CMK (cell line): ENCODE data around the gene MYORG.
A peak's percentile ranks its signal among the peaks of the same experiment; 100 is the strongest.

Source experiments
- DNase-seq: peaks from one replicate; pipeline ENCODE4 v3.0.0-alpha.2; 2010; ENCODE audit warnings: low read depth

MYORG gene

DNA sequence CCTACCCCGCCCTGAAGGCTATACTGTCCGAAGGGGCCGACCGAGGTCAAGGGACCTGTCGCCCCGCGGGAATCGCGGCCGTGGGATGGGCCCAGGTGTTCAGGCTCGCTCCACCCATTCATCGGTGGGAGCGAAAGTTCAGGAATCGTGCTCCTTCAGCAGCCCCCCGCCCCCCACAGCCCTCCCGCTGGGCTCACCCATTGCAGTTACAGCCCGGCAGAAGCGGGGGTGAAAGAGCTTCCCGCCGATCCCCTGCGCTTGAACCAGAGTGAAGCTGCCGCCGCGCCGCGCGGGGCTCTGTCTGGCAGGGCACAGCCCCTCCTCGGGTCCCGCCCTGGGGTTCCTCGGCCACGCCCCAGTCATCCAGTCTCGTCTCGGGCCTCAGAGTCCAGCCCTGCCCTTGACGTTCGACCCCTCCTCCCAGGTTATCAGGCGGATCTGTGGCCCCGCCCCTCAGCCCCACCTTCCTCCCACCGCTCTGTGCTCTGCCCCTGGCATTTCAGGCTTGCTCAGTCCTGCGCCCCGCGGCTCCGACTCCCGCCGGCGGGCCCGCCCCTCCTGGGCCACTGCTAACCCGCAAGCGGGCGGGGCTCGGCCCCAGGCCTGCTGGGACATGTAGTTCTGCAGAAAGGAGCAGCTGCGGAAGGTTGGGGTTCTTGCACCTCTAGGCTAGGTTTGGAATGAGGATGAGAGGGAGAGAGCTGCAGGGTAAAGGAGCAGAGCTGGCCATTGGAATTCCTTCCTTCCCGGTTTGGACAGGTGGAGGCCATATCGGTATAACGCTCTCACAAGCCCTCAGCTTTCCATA, at the start of gene MYORG:
MYORG (minus strand) TSS at position 303 of the 808 bp plus-strand sequence. CDS start 3,955 bp downstream, outside the sequence.
- peak; percentile 91 for DNase-seq

DNA sequence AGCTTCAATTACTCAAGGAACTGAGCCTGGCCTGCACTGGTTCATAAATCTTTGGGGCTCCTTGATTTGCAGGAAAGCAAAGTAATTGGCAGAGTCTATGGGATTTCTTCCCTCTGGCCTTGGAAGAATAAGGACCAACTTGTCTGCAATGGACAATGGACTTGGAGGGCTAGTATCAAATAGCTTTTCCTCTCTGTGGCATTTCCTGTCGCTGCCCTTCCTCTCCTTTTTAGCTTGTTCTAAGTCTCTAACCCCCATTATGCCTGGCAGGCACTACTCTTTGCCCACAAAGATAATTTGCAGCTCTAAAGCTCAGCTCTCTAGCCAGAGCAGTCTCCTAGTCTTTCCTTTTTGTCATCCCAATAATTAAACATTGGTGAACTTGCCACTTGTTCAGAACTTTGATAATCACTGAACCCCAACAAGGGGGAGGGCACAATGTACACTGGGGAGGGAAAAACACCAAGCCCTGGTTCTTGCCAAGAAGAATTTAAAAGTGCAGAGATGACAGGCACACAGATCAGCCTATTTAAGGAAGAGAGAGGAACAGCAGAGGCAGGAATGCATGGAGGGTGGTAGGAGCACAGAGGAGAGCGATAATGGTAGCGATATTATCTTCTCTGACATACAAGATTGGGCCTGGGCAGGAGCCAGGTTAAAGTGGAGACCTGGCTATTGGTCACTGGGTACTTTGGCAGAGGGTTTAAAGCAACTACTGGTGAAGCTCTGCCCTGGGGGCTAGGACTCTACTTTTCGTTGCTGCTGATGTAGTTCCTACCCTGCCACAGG, 43.2 kb upstream of the MYORG start:
- no peak for DNase-seq

DNA sequence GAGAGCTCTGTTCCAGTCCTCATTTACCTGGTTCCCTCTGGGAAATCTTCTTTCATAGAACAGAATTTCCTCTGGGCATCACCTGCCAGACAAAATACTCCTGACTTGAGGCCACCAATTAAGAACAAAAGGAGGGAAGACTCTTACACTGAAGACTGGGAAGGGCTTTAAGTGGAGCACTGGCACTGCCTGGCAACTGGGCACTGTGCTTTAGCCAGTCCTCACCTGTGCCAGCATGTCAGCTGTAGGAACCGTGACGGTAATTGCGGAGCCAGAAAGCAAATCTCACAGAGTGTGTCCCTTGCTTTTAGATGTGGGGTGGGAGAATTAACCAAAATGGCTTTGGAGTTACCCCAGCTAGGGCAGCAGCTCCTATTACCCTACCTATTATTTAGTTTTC, 41.0 kb upstream of the MYORG start:
- no peak for DNase-seq

DNA sequence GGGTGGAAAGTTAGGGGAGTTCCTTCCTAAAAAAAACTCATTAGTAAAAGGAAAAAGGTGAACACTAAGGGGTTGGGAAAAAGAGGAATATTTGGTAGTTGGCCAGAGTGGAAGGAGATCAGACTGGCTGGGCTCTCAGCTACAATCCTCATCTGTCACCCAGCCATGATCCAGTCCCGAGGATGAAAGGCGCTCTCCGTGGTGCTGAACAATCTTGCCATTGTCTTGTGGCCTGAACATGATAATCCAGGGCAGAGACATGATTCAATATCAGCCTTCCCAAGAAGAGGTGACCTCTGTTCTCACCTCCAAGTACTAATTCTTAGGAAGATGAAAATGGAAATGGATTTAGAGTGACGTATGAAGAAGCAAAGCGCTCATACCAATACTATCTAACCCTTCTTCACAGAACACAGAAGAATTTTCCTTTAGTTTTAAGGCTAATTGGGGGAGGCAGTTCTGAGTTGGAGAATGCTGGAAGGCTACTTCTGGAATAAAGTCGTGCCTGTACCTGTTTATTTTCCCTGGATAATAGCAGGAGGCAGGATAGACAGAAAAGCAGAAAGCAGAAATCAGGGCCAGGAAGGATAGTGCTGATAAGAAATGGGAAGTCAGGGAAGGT, 36.6 kb upstream of the MYORG start:
- no peak for DNase-seq

DNA sequence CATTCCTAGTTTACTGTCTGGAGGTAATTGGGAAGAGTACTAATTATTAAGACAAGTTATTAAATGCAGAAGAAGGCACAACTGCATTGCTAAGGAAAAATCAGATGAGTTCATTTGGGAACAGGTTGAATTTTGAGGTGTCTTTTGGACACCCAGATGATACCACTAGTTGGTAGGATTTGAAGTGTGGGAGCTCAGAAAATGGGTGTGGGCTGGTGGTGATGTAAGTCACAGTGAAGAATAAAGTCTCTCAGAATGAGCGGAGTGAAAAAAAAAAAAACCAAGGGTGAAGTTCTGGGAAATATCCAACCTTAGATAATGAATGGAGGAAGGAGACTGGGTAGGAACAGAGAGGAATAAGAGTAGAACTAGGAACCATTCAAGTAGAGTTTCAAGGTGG, 35.6 kb upstream of the MYORG start:
- no peak for DNase-seq

DNA sequence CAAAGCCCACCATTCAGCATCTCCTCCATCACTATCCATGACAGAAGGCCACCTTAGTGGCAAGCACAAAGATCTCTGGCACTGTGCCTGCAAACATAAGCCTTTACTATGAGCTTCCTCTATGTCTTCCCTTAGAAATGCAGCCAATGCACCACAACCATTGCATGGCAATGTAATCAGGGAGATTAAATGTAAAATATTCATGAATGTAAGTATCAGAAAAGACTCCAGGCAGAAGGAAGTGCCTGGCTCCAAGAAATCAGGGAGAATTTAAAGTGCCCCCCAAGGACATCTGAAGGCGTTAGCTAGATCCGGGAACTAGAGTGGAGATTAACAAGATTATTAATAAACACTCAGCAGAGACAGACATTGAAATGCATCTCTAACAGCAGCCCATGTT, 32.5 kb upstream of the MYORG start:
- DNase-seq, result no peak

DNA sequence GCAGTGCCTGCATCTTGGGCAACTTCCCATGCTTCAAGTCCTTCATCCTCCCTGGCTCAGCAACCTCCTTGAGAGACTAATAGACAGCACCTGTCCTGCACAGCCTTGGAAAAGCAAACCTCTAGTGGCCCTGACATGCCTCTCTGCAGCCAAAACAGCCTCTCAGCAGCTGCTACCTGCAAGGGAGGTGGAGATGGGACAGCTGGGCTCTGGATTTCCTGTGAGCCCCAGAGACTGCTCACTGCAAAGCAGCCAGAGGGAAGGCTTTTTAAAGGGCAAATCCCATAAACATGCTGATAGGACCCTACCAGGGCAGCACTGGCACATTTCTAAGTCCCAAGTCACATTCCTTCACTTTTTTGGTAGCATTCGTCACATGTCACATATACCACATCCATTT, 31.5 kb upstream of the MYORG start:
- no peak for DNase-seq

DNA sequence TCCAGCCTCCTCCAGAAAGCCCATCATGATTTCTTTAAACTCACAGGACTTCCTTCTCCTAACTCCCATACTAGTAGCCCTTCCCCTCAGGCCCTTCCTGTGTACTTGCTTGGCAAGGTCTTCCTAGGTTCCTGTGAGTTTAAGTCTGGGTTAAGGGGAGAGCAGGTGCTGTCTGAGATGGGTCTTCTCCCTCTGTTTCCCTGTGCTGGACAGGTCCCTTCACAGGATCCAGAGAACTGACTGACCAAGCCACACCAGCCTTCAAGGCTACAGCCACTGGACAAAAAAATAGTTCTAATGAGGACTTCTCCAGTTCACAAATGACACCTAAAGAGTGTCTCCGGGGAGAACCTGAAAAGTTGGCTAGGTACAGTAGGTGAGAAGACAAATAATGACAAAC, 29.5 kb upstream of the MYORG start:
- no peak for DNase-seq

DNA sequence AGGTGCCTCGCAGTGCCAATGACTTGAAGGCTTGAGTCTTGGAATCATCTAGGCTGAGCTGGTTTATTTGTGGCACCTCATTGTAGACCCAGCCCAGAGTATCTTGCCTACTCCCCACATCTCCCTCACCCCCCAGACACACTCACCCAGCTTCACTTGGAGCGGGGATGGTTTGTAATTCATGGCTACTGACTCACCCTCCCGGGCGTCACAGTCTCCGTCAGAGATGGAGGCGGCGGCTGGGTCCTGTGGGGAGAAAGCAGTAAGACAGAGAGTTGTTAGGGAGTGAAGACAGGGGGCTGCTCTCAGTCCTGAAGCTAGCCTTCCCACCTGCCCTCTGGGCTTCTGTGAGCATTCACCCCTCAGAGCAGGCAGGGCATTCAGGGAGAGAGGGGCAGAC, 29.0 kb upstream of the MYORG start:
- no peak for DNase-seq

DNA sequence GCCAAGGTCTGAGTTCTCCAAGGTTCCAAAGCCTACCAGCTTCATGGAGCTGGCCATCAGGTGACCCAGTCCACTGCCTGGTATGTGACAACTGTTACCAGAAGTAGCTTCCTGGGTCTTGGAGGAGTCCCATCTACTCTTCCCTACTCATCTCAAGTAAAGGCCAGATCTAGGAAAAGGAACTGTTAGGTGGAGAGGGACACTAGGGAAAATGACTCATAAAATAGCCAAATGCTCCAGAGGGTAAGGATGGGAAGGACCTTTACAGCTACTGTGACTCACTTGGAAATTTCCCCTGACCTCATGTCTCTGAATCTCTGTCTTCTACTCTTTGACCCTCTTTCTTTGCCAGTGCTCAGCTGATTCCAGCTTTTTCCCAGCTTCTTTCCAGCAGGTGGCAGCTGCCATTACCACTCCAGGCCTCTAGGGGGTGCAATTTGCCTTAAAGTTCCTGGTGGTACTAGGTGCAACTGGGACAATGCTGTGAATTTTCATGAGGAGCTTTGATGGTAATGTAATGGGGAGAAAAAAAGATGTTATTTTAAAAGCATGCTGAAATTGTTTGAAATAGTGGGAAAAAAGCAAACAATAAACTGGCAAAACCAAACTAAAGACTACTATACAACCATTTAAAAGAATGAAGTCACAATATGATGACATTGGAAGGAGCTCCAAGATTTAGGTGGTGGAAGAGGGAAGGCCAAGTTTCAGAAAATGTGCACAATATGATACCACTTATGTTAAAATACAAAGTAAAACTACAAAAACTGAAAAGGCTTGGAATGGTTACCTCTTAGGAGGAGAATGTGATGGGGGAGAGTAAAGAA, 27.1 kb upstream of the MYORG start:
- peak; percentile 50 for DNase-seq

DNA sequence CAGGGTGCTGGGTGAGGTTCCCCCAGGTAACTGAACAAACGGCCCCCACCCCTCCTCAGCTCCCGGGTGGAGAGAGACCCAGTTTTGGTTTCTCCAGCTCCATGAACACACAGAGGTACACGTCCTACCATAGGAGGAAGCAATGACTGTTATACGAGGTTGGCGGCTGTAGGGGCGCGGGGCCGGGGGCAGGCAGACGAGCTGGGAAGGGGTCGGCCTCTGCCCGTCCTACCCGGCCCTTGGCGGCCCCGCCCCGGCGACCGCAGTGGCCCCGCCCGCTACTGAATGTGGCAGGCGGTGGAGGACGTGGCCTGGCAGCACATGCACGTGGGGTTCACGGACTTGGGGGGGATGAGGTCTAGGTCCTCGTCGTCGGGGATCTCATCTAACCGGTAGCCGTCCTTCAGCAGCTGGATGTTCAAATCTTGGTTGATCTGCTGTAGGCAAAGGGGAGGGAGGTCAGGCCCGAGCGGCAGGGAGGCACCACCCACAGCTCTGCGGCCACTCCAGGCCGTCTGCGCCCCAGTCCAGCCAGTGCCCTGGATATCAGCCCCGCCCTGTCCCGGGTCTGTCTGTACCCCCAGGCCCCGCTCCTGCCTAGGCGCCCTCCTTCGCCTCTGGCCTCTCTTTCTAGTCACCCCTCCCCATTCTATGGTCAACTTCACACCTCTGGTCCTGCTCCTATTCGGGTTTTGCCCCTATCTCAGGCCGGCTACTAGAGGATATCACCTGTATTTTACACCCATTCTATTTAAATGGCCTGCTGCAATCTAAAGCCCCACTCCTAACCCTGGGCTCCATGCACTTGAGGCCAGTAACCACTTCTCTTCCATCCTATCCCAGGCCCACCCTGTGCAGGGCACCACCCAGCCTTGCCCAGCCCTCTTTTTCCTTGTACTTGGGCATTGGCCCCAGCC, 24.2 kb upstream of the MYORG start:
- DNase-seq, result no peak

DNA sequence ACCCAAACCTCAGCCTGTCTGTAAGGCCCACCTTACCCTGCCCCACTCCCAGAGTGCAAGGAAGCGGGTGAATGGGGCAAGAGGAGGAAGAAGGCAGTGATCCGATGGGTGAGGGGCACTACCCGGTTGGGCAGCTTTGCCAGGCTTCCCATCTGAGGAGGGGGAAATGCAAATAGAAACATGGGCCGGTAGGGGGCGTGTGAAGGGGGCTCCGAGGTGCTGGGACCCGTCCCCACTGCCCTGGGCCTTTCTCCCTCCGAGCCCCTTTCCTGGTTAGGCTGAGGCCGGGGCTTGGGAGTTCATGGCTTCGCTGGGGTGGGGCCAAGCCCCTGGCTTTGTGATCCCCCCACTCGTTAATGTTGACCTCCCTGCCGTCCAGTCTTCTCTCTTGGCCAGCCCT, 23.6 kb upstream of the MYORG start:
- DNase-seq, result no peak

DNA sequence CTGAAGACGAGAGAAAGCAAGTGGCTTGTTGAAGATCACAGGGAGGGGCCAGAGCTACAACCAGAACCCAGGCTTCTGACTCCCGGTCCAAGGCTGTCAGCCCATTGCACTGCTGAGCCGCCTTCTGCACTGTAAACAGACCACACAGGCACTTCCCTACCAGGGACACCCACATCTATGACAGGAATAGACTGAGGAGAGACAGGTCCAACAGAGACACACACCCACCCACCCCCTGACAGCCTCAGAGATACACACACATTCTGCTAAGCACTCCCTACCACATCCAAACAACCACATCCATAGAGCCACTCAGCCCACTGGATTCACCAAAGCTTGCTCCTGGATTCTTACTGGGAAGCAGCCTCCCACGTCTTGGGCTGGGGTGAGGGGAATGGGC, 23.0 kb upstream of the MYORG start:
- no peak for DNase-seq

DNA sequence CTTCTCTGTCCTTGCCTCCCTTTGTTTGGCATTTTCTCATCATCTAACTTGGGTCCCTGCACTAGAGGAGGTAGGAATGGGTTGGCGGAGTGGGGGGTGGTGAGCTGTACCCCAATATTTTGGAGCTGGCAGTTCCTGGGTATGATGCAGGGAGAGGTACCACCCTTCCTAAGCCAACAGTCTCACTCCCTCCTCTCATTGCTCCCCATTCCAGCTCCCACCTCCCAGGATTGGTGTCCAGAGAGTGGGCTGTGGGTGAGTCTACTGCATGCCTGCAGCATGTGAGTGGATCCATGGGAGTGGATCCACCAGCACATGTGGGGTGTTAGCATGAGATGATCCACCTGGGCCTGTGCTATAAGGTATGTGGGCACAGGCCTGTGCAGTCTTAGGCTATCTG, 22.2 kb upstream of the MYORG start:
- no peak for DNase-seq

DNA sequence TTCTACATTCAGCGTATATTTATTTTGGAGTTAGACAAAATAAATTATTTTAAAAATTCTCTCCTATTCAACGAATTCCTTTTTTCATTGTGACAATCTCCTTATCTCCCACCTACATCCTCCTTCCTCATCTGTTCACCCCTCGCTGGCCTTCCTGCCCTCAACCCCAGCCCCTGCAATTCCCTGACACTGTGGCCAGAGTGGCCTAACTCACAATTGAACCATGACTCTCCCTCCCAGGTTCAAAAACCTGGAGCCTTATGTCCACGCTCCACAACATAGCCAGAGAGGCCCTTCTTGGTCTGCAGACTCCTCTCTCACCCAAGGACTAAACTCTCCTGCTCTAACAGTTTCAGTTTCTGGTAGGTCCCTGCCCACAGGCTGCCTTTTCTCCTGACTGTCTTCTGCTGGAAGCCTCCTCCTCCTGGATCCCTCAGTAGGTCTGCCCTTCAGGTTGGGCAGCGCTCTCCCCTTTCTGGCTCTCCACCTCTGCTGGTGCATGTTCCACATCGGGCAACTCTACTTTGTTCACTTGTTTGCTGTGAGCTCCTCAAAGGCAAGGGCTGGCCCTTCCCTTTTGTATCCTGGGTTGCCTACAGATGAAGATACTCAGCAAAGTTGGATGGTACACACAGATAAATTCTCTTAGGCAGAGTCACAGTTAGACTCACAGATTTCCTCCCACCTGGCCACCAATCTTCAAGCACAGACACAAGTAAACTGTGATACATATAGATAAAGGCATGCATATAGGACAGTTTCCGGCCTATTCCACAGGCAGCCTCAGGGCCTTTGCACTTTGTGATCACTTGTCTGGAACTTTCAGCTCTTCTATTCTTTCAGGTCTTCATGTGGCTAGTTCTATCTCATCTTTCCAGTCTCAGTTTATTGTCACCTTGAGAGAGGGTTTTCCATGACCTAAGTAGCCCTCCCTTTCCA, 19.8 kb upstream of the MYORG start:
- DNase-seq, result peak; percentile 44

DNA sequence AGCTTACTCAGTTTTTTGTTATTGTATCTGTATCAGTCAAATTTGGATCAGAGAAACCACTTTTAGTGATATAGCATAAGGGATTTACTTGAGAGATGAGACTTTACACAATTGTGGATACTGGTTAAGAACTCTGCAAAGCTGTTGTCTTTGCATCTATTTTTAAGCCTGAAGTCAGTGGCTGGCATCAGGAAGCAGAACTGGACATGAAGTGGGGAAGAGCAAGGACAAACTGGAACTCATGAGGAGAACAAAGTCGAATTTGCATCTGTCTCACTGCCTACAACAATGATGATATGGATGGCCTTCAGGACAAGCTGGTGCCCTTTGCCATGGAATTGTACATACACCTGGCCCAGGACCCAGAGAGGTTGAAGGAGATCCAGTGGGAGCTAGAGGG, 15.8 kb upstream of the MYORG start:
- no peak for DNase-seq

DNA sequence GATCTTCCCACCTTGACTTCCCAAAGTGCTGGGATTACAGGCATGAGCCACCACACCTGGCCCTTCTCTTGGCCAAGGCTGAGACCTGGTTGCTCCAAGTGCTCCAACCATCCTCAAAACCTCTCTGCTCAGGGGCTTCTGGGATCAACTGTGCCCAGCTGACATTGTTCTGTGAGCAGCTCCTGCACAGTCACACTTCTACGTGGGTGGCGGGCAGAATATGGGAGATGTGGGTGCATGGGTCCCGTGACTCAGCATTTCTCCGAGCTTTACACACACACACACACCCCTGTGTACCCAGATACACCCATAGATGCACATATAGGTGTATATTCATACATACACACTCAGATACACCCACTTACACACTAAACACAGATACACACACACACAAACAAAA, 10.5 kb upstream of the MYORG start:
- DNase-seq, result no peak

DNA sequence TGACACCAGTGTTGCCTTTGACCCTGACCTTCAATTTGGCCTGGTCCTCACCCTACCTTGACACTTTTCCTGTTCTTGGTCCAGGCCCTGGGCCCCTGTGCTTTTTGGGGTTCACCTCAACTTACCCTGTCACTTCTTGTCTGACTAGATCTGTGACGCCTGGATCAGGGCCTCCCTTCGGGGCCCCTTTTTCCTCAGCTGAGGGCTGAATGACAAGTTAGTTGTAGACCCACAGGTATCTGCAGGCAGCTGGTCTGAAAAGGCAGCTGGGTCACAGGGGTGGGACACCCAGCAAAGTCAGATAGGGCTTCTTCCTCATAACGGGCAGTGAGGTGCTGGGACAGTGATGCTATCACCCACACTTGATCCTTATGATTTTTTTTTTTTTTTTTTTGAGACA, 10.0 kb upstream of the MYORG start:
- no peak for DNase-seq

DNA sequence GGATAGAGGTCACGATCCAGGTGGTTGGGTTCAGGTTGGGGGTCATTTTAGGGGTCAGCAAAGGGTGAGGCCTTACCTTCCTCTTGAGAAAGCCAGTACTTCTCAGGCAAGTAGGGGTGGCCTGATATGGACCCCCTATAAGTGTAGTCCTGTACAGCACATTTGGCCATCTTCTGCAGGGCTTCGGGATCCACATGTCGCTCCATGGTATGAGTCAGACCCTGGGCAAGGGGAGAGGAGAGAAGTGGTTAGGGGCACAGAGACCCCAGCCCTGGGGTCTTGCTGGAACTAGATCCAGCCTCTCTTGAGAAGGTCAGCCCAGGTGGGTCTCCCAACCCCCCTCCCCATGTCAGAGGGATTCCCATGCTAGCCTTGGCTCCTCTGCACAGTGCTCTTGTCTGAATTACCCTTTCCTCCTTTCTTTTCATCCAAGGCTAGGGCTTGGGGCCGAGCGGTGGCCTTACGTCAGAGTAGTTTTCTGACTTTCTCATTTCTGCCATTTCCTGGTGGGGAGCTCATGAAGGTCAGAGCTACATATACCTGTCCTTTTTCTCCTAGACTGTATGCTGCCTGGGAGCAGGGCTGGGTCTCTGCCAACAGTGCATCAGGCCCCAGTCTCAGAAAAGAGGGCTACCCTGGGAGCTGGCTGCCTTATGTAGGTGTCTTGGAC, 9.0 kb upstream of the MYORG start:
- no peak for DNase-seq
